ENCODE data around the gene VRK3. TPM values are rescaled to one million over a fixed set of nuclear protein-coding genes. Genes with fewer than 3 reads are reported as not detected.
"Not testable (repeated sequence)": the region's sequence is repeated elsewhere in the genome, so short reads cannot be mapped to it uniquely, and the experiment has no call there.

Gene VRK3
- total RNA-seq, 1 donor from 2014 or later, result 33.6 TPM

DNA sequence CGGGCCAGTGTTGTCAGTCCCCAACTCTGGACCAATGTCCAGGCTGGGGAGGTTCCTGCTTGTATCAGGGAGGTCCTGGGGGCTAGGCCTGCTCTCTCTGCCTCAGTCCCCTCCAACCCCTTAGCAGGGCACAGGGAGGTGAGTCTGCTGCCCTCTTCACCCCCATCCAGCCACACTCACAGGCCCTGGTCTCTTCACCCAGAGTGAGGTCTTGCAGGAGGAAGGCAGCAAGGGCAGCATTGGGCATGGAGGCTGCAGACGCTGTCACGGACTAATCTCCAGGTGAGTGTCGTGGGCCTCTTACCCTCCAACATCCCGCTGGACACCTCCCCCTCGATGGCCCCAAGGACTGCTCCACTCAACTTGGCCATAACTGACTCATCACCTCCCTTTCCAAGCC is 52.3 kb downstream of the VRK3 start:
- no peak for DNase-seq (ENCODE audit: low read depth)
- TF ChIP-seq, protein P1, sequence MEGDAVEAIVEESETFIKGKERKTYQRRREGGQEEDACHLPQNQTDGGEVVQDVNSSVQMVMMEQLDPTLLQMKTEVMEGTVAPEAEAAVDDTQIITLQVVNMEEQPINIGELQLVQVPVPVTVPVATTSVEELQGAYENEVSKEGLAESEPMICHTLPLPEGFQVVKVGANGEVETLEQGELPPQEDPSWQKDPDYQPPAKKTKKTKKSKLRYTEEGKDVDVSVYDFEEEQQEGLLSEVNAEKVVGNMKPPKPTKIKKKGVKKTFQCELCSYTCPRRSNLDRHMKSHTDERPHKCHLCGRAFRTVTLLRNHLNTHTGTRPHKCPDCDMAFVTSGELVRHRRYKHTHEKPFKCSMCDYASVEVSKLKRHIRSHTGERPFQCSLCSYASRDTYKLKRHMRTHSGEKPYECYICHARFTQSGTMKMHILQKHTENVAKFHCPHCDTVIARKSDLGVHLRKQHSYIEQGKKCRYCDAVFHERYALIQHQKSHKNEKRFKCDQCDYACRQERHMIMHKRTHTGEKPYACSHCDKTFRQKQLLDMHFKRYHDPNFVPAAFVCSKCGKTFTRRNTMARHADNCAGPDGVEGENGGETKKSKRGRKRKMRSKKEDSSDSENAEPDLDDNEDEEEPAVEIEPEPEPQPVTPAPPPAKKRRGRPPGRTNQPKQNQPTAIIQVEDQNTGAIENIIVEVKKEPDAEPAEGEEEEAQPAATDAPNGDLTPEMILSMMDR (conservative IDR thresholded peaks at IDR 0.05; ENCODE audit: low read depth, low read length), result no peak
- no peak overlapping the region for H3K4me3 ChIP-seq (ENCODE audit: low read depth, low read length)

DNA sequence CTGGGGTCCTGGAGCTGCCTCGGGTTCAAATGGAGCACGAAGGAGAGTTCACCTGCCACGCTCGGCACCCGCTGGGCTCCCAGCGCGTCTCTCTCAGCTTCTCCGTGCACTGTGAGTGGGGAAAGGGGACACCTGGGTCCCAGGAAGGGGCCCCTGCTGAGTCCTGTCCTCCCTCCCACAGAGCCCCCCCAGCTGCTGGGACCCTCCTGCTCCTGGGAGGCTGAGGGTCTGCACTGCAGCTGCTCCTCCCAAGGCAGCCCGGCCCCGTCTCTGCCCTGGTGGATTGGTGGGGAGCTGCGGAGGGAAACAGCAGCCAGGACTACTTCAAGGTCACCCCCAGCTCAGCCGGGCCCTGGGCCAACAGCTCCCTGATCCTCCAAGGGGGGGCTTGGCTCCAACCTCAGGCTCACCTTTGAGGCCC is 53.2 kb downstream of the VRK3 start:
- H3K4me3 ChIP-seq (ENCODE audit: low read depth, low read length), result no peak overlapping the region
- TF ChIP-seq, protein P1 (conservative IDR thresholded peaks at IDR 0.05; ENCODE audit: low read depth, low read length), result no peak
- DNase-seq (ENCODE audit: low read depth), result no peak

DNA sequence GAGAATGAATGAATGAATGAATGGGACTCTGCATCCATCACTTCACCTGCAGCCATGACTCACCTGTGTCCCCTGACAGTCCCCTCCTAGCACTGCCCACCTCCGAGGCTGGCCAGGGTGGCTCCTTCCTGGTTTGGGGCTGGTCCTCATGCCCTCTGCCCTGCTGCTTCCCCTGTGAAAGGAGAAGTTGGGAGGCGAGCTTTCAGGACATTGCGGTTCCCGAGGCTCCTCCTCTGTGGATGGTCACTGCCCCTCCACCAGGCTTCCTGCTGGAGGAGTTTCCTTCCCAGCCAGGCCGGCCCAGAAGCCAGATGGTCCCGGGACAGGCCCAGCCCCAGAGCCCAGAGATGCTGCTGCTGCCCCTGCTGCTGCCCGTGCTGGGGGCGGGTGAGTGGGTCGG is 55.8 kb downstream of the VRK3 start:
- H3K4me3 ChIP-seq (ENCODE audit: low read depth, low read length); DNase-seq (ENCODE audit: low read depth): not testable (repeated sequence)

DNA sequence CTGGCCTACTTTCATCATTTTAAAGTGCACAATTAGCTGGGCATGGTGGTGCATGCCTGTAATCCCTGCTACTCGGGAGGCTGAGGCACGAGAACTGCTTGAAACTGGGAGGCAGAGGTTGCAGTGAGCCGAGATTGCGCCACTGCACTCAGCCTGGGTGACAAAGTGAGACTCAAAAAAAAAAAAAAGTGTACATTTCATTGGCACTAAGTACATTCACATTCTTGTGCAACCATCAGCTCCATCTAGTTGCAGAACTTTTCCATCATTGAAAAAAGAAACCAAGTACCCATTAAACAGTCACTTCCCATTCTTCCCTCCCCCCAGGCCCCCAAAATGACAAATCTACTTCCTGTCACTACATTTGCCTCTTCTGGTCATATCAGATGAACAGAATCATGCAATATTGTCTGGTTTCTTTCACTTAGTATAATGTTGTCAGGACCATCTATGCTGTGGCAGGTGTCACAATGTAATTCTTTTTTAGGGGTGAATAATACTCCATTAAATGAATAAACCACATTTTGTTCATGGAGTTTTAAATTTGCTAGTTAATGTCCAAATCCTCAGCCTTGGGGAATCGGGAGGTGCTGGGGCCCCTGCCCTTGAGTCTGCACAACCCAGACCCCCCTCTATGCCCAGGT is 56.8 kb downstream of the VRK3 start:
- TF ChIP-seq, protein P1 (conservative IDR thresholded peaks at IDR 0.05; ENCODE audit: low read depth, low read length), result no peak
- DNase-seq (ENCODE audit: low read depth), result no peak
- H3K4me3 ChIP-seq (ENCODE audit: low read depth, low read length), result no peak overlapping the region

DNA sequence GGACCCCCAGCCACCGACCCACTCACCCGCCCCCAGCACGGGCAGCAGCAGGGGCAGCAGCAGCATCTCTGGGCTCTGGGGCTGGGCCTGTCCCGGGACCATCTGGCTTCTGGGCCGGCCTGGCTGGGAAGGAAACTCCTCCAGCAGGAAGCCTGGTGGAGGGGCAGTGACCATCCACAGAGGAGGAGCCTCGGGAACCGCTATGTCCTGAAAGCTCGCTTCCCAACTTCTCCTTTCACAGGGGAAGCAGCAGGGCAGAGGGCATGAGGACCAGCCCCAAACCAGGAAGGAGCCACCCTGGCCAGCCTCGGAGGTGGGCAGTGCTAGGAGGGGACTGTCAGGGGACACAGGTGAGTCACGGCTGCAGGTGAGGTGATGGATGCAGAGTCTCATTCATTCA is 64.2 kb downstream of the VRK3 start, which contains the start of gene SIGLEC11:
Gene SIGLEC11 (minus strand): TSS at position 193 of the 400 bp plus-strand sequence. CDS start 91 bp downstream, at position 102.
- not testable (repeated sequence) for H3K4me3 ChIP-seq (ENCODE audit: low read depth, low read length); DNase-seq (ENCODE audit: low read depth)

DNA sequence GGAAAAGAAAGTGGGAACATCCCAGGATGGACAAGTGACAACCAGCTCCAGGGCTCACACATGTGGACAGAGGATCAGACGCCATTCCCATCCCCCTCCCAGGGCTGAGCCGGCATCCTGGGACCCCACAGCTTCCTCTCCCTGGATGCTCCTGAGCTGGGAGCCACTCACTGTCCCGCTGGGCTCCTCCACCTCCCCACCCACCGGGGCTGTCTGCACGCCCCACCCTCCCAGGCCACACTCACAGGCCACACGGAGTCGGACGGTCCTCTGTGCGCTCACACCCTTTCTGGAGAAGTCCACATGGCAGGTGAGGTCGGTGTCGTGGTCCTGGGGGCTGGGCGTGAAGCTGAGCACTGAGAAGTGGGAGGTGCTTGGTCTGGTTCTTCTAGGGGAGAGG is 65.3 kb downstream of the VRK3 start:
- H3K4me3 ChIP-seq (ENCODE audit: low read depth, low read length); DNase-seq (ENCODE audit: low read depth): not testable (repeated sequence)

DNA sequence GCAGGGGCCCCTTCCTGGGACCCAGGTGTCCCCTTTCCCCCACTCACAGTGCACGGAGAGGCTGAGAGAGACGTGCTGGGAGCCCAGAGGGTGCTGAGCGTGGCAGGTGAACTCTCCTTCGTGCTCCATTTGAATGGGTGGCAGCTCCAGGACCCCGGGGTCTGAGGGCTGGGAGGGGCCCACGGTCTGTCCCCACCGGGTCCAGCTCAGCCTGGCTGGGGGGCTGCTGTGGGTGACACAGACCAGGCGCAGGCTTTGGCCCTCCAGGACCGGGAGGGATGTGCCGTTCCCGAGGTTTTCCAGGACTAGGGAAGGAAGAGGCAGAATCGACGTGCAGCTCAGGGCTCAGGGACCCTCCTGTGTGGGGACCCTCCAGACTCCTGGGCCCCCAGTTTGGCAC is 66.6 kb downstream of the VRK3 start:
- H3K4me3 ChIP-seq (ENCODE audit: low read depth, low read length); DNase-seq (ENCODE audit: low read depth): not testable (repeated sequence)

DNA sequence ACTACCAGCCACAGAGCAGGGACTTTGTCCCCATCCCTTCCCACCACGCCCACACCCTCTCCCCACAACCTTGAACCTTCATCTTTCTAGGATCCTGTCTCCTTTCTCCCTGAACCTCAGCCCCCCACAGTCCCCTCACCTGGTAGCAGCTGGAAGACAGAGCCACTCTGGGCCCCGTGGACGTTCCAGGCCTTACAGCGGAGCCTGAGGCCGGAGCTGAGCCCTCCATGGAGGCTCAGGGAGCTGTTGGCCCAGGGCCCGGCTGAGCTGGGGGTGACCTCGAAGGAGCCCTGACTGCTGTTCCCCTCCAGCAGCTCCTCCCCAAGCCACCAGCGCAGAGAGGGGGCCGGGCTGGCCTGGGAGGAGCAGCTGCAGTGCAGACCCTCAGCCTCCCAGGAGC is 67.0 kb downstream of the VRK3 start:
- DNase-seq (ENCODE audit: low read depth); H3K4me3 ChIP-seq (ENCODE audit: low read depth, low read length): not testable (repeated sequence)

DNA sequence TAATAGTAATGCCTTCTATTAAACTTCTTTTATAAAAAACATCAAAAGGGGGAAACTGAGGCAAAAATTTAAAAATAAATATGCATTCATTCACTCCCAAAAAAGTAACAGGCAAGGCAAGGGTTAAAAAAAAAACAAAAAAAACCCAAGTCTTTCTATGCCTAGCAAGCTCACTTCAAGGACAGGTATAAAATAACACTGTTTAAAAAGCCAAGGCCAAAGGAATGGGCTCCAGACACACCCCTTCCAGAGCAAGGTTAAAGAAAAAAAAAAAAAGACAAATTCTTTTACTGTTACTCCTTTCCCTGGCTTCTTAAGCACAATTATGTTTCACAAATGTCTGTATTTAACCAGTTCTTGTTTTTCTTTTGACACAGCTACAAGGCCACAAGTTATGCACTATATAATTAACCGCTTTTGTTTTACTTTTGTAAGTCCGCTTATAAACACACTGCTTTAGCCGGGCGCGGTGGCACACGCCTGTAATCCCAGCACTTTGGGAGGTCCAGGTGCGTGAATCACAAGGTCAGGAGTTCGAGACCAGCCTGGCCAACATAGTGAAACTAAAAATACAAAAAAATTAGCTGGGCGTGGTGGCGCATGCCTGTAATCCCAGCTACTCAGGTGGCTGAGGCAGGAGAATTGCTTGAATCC is 67.8 kb downstream of the VRK3 start:
- H3K4me3 ChIP-seq (ENCODE audit: low read depth, low read length), result no peak overlapping the region
- DNase-seq (ENCODE audit: low read depth), result no peak
- TF ChIP-seq, protein P1 (conservative IDR thresholded peaks at IDR 0.05; ENCODE audit: low read depth, low read length), result no peak

DNA sequence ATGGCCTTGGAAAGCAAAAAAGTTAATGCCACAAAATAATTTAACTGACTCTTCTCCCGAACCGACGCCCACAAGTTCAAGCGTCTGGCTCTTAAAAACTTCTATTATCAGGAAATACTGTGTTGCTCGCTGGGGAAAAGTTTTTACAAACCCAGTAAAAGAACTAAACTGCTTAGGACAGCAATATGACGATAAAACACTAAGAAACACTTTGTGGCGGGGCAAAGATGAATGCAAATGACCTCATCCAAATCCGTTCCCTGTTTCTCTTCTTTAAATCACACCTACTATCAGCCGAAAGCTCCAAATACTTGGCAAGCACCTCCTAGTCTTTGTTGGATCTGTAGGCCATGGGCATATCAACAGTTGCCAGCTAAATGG is 69.1 kb downstream of the VRK3 start:
- TF ChIP-seq, protein P1 (conservative IDR thresholded peaks at IDR 0.05; ENCODE audit: low read depth, low read length), result no peak
- H3K4me3 ChIP-seq (ENCODE audit: low read depth, low read length), result no peak overlapping the region
- DNase-seq (ENCODE audit: low read depth), result no peak

Measured in epithelial cell of proximal tubule (primary cell).